Adrenal gland (tissue), 5 donors: ENCODE measurements around the gene FAM117B.

ENCODE experiments used
- CTCF ChIP-seq, 6 experiments: fragments of 450-650 bp in 4 of 6; fragments of 200-600 bp in 2 of 6; sonication (generic) in 1 of 6; IDR thresholded peaks; 1 replicate in 5 of 6; 2 replicates in 1 of 6; pipeline versions ENCODE4 v1.5.1 to v1.8.0; 2016 to 2021; ENCODE audit warnings: antibody characterized with exemption in 6 of 6, mild to moderate bottlenecking in 2 of 6, moderate library complexity in 1 of 6
- POLR2A ChIP-seq, 2 donors: fragments of 450-650 bp; IDR thresholded peaks; one replicate each; pipeline ENCODE4 v1.6.1; 2017; ENCODE audit warnings: antibody characterized with exemption in 2 of 2, mild to moderate bottlenecking in 2 of 2, moderate library complexity in 1 of 2
- donor health status: DM: no; HTN: no; CAD: no.

DNA sequence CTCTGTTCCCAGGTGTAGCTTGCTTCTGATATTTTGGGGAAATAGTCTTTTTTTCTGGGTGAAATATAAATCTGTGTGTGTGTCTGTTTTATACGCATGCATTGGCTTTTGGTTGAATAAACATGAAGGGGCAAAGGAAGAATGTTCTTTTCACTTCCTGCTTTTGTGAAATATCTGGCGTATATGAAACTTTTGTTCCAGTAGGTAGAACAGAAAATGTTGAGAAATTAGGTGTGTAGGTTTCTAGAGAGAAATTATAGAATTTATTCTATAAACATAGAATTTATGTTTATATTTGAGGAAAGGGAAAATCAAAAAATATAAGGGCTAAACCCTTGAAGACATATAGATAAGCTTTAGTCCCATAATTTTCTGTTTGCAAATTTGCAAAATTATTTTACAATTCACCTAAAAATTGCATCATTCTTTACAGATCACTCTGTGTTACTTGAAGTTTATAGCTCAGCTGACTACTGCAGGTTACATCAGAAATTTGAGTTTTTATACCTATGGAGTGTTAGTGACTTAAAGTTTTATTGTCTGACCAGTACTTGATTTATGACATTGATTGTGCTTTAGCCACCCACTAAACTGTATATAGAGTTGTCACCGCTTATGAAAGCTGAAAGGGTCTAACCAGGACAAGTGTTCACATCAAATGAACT is 116.1 kb downstream of the FAM117B start:
- TF ChIP-seq CTCF (IDR thresholded peaks at IDR 0.05): no peak
- TF ChIP-seq POLR2A (IDR thresholded peaks at IDR 0.05): no peak
